NCI-H345 (cell line): ENCODE results near the gene GPR151.
"Not testable (repeated sequence)": the region's sequence is repeated elsewhere in the genome, so short reads cannot be mapped to it uniquely, and the experiment has no call there.

Experiments
- DNase-seq: peaks from one replicate; lab custom pipeline; 2025; lab: John Stamatoyannopoulos, UW

The GPR151 gene

GRCh38 chr5:146516151-146516475 lies at the start of gene GPR151:
GPR151 (minus strand) TSS chr5:146516190; CDS start chr5:146516113, 77 bp downstream.
- no peak for DNase-seq

GRCh38 chr5:146564007-146564762 lies 48.2 kb upstream of the GPR151 start:
- DNase-seq, result peak; percentile 32

- DNase-seq, result no peak
These were observed 46.5 kb upstream of the GPR151 start for GRCh38 chr5:146562461-146562860.

- no peak for DNase-seq
These were observed 45.7 kb upstream of the GPR151 start for GRCh38 chr5:146561711-146562110.

- no peak for DNase-seq
These were observed 44.3 kb upstream of the GPR151 start for GRCh38 chr5:146560205-146560812.

- DNase-seq, result not testable (repeated sequence)
These were observed 40.9 kb upstream of the GPR151 start for GRCh38 chr5:146556884-146557283.

- no peak for DNase-seq
These were observed 37.5 kb upstream of the GPR151 start for GRCh38 chr5:146553446-146553845.

GRCh38 chr5:146549615-146550014 lies 33.6 kb upstream of the GPR151 start:
- no peak for DNase-seq

- DNase-seq, result no peak
These were observed 32.9 kb upstream of the GPR151 start for GRCh38 chr5:146548781-146549449.

GRCh38 chr5:146544232-146544631 lies 28.2 kb upstream of the GPR151 start:
- DNase-seq, result no peak

- DNase-seq, result peak; percentile 75
These were observed 26.2 kb upstream of the GPR151 start for GRCh38 chr5:146541958-146542849.

- no peak for DNase-seq
These were observed 24.4 kb upstream of the GPR151 start for GRCh38 chr5:146540414-146540813.

- DNase-seq, result no peak
These were observed 24.0 kb upstream of the GPR151 start for GRCh38 chr5:146539973-146540372.

- no peak for DNase-seq
These were observed 22.4 kb upstream of the GPR151 start for GRCh38 chr5:146538432-146538831.

- DNase-seq, result no peak
These were observed 17.9 kb upstream of the GPR151 start for GRCh38 chr5:146533882-146534281.

- peak; percentile 84 for DNase-seq
These were observed 17.4 kb upstream of the GPR151 start for GRCh38 chr5:146533260-146533857.

- no peak for DNase-seq
These were observed 14.0 kb upstream of the GPR151 start for GRCh38 chr5:146529984-146530383.

- DNase-seq, result no peak
These were observed 12.2 kb upstream of the GPR151 start for GRCh38 chr5:146528236-146528635.

- DNase-seq, result no peak
These were observed 11.8 kb upstream of the GPR151 start for GRCh38 chr5:146527785-146528184.

GRCh38 chr5:146523698-146524097 lies 7.7 kb upstream of the GPR151 start:
- no peak for DNase-seq

- DNase-seq, result peak; percentile 14
These were observed 5.6 kb upstream of the GPR151 start for GRCh38 chr5:146521403-146522106.
